Measurements from ENCODE around the gene ITGA6. TPM values are rescaled to one million over a fixed set of nuclear protein-coding genes. Genes with fewer than 3 reads are reported as not detected.

Gene ITGA6
- total RNA-seq, 1 donor from 2014 or later = 83.8 TPM

GRCh38 chr2:172389685-172390339, 37.6 kb upstream of the ITGA6 start:
- H3K4me3 Mint-ChIP-seq (ENCODE audit: low read depth) = no peak overlapping the region
- TF ChIP-seq CTCF (IDR thresholded peaks at IDR 0.05; ENCODE audit: unreplicated experiment) = no peak
- no peaks in the 10 kb centered on the region for H3K27me3 Mint-ChIP-seq
- no peak for DNase-seq (ENCODE audit: low spot score, unreplicated experiment)
- H3K9me3 Mint-ChIP-seq (ENCODE audit: low read depth) = no peaks in the 10 kb centered on the region
- H3K27ac Mint-ChIP-seq = no peak overlapping the region
- H3K4me1 Mint-ChIP-seq (ENCODE audit: low read depth) = peaks cover 4% of the 10 kb centered on the region
- H3K36me3 Mint-ChIP-seq (ENCODE audit: insufficient read depth) = no peaks in the 10 kb centered on the region

GRCh38 chr2:172394002-172394401, 33.4 kb upstream of the ITGA6 start:
- Mint-ChIP-seq H3K27me3 (peaks cover 11% of the 10 kb centered on the region), H3K27ac (no peak overlapping the region), H3K9me3 (ENCODE audit: low read depth) (no peaks in the 10 kb centered on the region), H3K4me1 (ENCODE audit: low read depth) (no peaks in the 10 kb centered on the region), H3K4me3 (ENCODE audit: low read depth) (no peak overlapping the region), H3K36me3 (ENCODE audit: insufficient read depth) (no peaks in the 10 kb centered on the region)
- no peak for DNase-seq (ENCODE audit: low spot score, unreplicated experiment)
- no peak for TF ChIP-seq CTCF (IDR thresholded peaks at IDR 0.05; ENCODE audit: unreplicated experiment)

GRCh38 chr2:172395503-172395902, 31.9 kb upstream of the ITGA6 start:
- H3K27ac Mint-ChIP-seq = no peak overlapping the region
- no peak overlapping the region for H3K4me3 Mint-ChIP-seq (ENCODE audit: low read depth)

GRCh38 chr2:172397148-172397834, 30.1 kb upstream of the ITGA6 start:
- peaks cover 13% of the 10 kb centered on the region for H3K27me3 Mint-ChIP-seq
- TF ChIP-seq CTCF (IDR thresholded peaks at IDR 0.05; ENCODE audit: unreplicated experiment) = no peak
- no peak for DNase-seq (ENCODE audit: low spot score, unreplicated experiment)
- H3K9me3 Mint-ChIP-seq (ENCODE audit: low read depth) = no peaks in the 10 kb centered on the region
- no peaks in the 10 kb centered on the region for H3K36me3 Mint-ChIP-seq (ENCODE audit: insufficient read depth)
- no peaks in the 10 kb centered on the region for H3K4me1 Mint-ChIP-seq (ENCODE audit: low read depth)
- H3K27ac Mint-ChIP-seq = no peak overlapping the region
- H3K4me3 Mint-ChIP-seq (ENCODE audit: low read depth) = no peak overlapping the region

More at GRCh38 chr2:172395503-172395902, 31.9 kb upstream of the ITGA6 start:
- no peaks in the 10 kb centered on the region for H3K9me3 Mint-ChIP-seq (ENCODE audit: low read depth)
- no peak for TF ChIP-seq CTCF (IDR thresholded peaks at IDR 0.05; ENCODE audit: unreplicated experiment)
- H3K27me3 Mint-ChIP-seq = peaks cover 13% of the 10 kb centered on the region
- no peaks in the 10 kb centered on the region for H3K36me3 Mint-ChIP-seq (ENCODE audit: insufficient read depth)
- H3K4me1 Mint-ChIP-seq (ENCODE audit: low read depth) = no peaks in the 10 kb centered on the region
- no peak for DNase-seq (ENCODE audit: low spot score, unreplicated experiment)

GRCh38 chr2:172398440-172398839, 28.9 kb upstream of the ITGA6 start:
- no peak for TF ChIP-seq CTCF (IDR thresholded peaks at IDR 0.05; ENCODE audit: unreplicated experiment)
- Mint-ChIP-seq H3K9me3 (ENCODE audit: low read depth) (no peaks in the 10 kb centered on the region), H3K36me3 (ENCODE audit: insufficient read depth) (no peaks in the 10 kb centered on the region), H3K27me3 (peaks cover 13% of the 10 kb centered on the region), H3K27ac (no peak overlapping the region), H3K4me3 (ENCODE audit: low read depth) (no peak overlapping the region), H3K4me1 (ENCODE audit: low read depth) (no peaks in the 10 kb centered on the region)
- no peak for DNase-seq (ENCODE audit: low spot score, unreplicated experiment)
